Mesodermal cell (in vitro differentiated cells): ENCODE measurements around the gene PEPD.

ENCODE experiments used
- H3K27ac ChIP-seq: 2 replicates; pipeline ENCODE4 v1.7.0; 2013; ENCODE audit warnings: mild to moderate bottlenecking, low read depth, low read length, moderate library complexity; ENCODE audit not compliant: severe bottlenecking
- H3K36me3 ChIP-seq: 2 replicates; pipeline ENCODE4 v1.7.1; 2013; ENCODE audit warnings: mild to moderate bottlenecking, low read length, moderate library complexity; ENCODE audit not compliant: control insufficient read depth, insufficient read depth
- H3K4me1 ChIP-seq: one replicate; pipeline ENCODE4 v1.7.1; 2013; ENCODE audit warnings: mild to moderate bottlenecking, low read length; ENCODE audit not compliant: insufficient read depth, control insufficient read depth, poor library complexity, severe bottlenecking
- H3K4me3 ChIP-seq: 2 replicates; pipeline ENCODE4 v1.7.0; 2013; ENCODE audit warnings: low read length, control low read depth, mild to moderate bottlenecking; ENCODE audit not compliant: insufficient read depth, poor library complexity, severe bottlenecking; ENCODE audit errors: extremely low read depth
- H3K9me3 ChIP-seq: 2 replicates; pipeline ENCODE4 v1.7.1; 2013; ENCODE audit warnings: mild to moderate bottlenecking, low read length, moderate library complexity; ENCODE audit not compliant: control insufficient read depth
- WGBS, 2 experiments: methylation state at CpG; one replicate each; pipeline ENCODE4 v1.1.5; 2013; ENCODE audit warnings: missing lambda C conversion rate in 2 of 2; ENCODE audit not compliant: insufficient coverage in 2 of 2; 5-methylcytosine and 5-hydroxymethylcytosine counted together

The PEPD gene

GRCh38 chr19:33505148-33505547 is 16.4 kb downstream of the PEPD start:
- H3K36me3 ChIP-seq, result peaks cover 7% of the 10 kb centered on the region
- H3K27ac ChIP-seq, result no peak overlapping the region
- H3K4me3 ChIP-seq, result no peak overlapping the region
- no peaks in the 10 kb centered on the region for H3K4me1 ChIP-seq
- 88 to 94% methylated on average over 15 to 16 of the region's 16 CpGs for WGBS, 2 experiments
- H3K9me3 ChIP-seq, result no peaks in the 10 kb centered on the region

- H3K4me1 ChIP-seq, result no peaks in the 10 kb centered on the region
- H3K36me3 ChIP-seq, result no peaks in the 10 kb centered on the region
- WGBS, 2 experiments, result 88 to 98% methylated on average over 4 of the region's 5 CpGs
- no peaks in the 10 kb centered on the region for H3K9me3 ChIP-seq
- H3K27ac ChIP-seq, result no peak overlapping the region
- no peak overlapping the region for H3K4me3 ChIP-seq
Observed at GRCh38 chr19:33504058-33504444, 17.5 kb downstream of the PEPD start.

GRCh38 chr19:33503433-33504057 is 18.0 kb downstream of the PEPD start:
- H3K27ac ChIP-seq, result no peak overlapping the region
- H3K4me1 ChIP-seq, result no peaks in the 10 kb centered on the region
- H3K36me3 ChIP-seq, result no peaks in the 10 kb centered on the region
- H3K9me3 ChIP-seq, result no peaks in the 10 kb centered on the region
- 79 to 86% methylated on average over 19 of the region's 21 CpGs for WGBS, 2 experiments
- H3K4me3 ChIP-seq, result no peak overlapping the region

- WGBS, 2 experiments, result 79 to 87% methylated on average over 5 to 6 of the region's 6 CpGs
- no peaks in the 10 kb centered on the region for H3K9me3 ChIP-seq
- no peaks in the 10 kb centered on the region for H3K36me3 ChIP-seq
- H3K27ac ChIP-seq, result no peak overlapping the region
- H3K4me3 ChIP-seq, result no peak overlapping the region
- H3K4me1 ChIP-seq, result no peaks in the 10 kb centered on the region
Observed at GRCh38 chr19:33503030-33503429, 18.6 kb downstream of the PEPD start.

GRCh38 chr19:33502521-33502920 is 19.1 kb downstream of the PEPD start:
- no peaks in the 10 kb centered on the region for H3K36me3 ChIP-seq
- H3K4me1 ChIP-seq, result no peaks in the 10 kb centered on the region
- no peaks in the 10 kb centered on the region for H3K9me3 ChIP-seq
- no peak overlapping the region for H3K4me3 ChIP-seq
- WGBS, 2 experiments, result 85 to 100% methylated on average over 3 of the region's 4 CpGs
- no peak overlapping the region for H3K27ac ChIP-seq

GRCh38 chr19:33501693-33502356 is 19.8 kb downstream of the PEPD start:
- 94 to 96% methylated on average over 5 to 8 of the region's 8 CpGs for WGBS, 2 experiments
- no peak overlapping the region for H3K27ac ChIP-seq
- no peaks in the 10 kb centered on the region for H3K4me1 ChIP-seq

GRCh38 chr19:33500991-33501390 is 20.6 kb downstream of the PEPD start:
- no peak overlapping the region for H3K27ac ChIP-seq
- no peaks in the 10 kb centered on the region for H3K4me1 ChIP-seq
- no peak overlapping the region for H3K4me3 ChIP-seq
- WGBS, 2 experiments, result 93 to 94% methylated on average over 8 of the region's 8 CpGs
- H3K36me3 ChIP-seq, result peaks cover 2% of the 10 kb centered on the region
- no peaks in the 10 kb centered on the region for H3K9me3 ChIP-seq

More at GRCh38 chr19:33501693-33502356, 19.8 kb downstream of the PEPD start:
- Histone ChIP-seq H3K9me3 (no peaks in the 10 kb centered on the region), H3K36me3 (no peaks in the 10 kb centered on the region), H3K4me3 (no peak overlapping the region)

GRCh38 chr19:33500586-33500985 is 21.0 kb downstream of the PEPD start:
- Histone ChIP-seq H3K36me3 (peaks cover 4% of the 10 kb centered on the region), H3K9me3 (no peaks in the 10 kb centered on the region), H3K27ac (no peak overlapping the region), H3K4me3 (no peak overlapping the region), H3K4me1 (no peaks in the 10 kb centered on the region)
- 93 to 96% methylated on average over 11 to 13 of the region's 13 CpGs for WGBS, 2 experiments

GRCh38 chr19:33499671-33500506 is 21.7 kb downstream of the PEPD start:
- no peak overlapping the region for H3K4me3 ChIP-seq
- no peaks in the 10 kb centered on the region for H3K9me3 ChIP-seq
- no peaks in the 10 kb centered on the region for H3K4me1 ChIP-seq
- no peak overlapping the region for H3K27ac ChIP-seq
- peaks cover 4% of the 10 kb centered on the region for H3K36me3 ChIP-seq
- WGBS, 2 experiments, result 92 to 97% methylated on average over 12 to 13 of the region's 13 CpGs

- H3K9me3 ChIP-seq, result no peaks in the 10 kb centered on the region
- no peak overlapping the region for H3K4me3 ChIP-seq
- WGBS, 2 experiments, result 82% methylated on average over 6 of the region's 6 CpGs
- no peak overlapping the region for H3K27ac ChIP-seq
- H3K4me1 ChIP-seq, result no peaks in the 10 kb centered on the region
- H3K36me3 ChIP-seq, result peaks cover 4% of the 10 kb centered on the region
Observed at GRCh38 chr19:33499248-33499647, 22.3 kb downstream of the PEPD start.
